ENCODE measurements around the gene SPAAR.
"Not testable (repeated sequence)": the region's sequence is repeated elsewhere in the genome, so short reads cannot be mapped to it uniquely, and the experiment has no call there.

The SPAAR gene

GRCh38 chr9:35905051-35905781 is 4.1 kb upstream of the SPAAR start:
- DNase-seq, result no peak

DNA sequence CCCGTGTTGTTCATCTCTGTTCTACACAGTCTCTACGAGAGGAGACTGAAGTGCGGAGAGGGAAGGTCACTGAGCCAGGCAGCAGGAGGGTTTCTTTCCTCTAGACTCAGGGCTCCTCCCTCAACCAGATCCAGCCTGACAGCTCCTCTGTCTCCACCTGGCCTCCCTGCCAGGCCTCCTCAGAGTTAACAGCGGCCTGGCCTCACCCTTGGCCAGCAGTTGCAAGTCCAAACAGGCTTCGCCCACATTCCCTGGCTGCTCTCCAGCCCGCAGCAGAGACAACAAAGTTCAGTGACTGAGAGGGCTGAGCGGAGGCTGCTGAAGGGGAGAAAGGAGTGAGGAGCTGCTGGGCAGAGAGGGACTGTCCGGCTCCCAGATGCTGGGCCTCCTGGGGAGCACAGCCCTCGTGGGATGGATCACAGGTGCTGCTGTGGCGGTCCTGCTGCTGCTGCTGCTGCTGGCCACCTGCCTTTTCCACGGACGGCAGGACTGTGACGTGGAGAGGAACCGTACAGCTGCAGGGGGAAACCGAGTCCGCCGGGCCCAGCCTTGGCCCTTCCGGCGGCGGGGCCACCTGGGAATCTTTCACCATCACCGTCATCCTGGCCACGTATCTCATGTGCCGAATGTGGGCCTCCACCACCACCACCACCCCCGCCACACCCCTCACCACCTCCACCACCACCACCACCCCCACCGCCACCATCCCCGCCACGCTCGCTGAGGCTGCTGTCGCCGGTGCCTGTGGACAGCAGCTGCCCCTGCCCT is 3.2 kb upstream of the SPAAR start, which contains the start of gene HRCT1:
TSS of gene HRCT1 (plus strand) at position 291 of the 768 bp plus-strand sequence. CDS start at position 377, 86 bp downstream.
- no peak for DNase-seq

GRCh38 chr9:35906923-35907699 is 2.2 kb upstream of the SPAAR start:
- DNase-seq, result no peak

- DNase-seq, result no peak
Measured at GRCh38 chr9:35907711-35908503, 1.4 kb upstream of the SPAAR start.

GRCh38 chr9:35908504-35909125 is 675 bp upstream of the SPAAR start:
- no peak for DNase-seq

DNA sequence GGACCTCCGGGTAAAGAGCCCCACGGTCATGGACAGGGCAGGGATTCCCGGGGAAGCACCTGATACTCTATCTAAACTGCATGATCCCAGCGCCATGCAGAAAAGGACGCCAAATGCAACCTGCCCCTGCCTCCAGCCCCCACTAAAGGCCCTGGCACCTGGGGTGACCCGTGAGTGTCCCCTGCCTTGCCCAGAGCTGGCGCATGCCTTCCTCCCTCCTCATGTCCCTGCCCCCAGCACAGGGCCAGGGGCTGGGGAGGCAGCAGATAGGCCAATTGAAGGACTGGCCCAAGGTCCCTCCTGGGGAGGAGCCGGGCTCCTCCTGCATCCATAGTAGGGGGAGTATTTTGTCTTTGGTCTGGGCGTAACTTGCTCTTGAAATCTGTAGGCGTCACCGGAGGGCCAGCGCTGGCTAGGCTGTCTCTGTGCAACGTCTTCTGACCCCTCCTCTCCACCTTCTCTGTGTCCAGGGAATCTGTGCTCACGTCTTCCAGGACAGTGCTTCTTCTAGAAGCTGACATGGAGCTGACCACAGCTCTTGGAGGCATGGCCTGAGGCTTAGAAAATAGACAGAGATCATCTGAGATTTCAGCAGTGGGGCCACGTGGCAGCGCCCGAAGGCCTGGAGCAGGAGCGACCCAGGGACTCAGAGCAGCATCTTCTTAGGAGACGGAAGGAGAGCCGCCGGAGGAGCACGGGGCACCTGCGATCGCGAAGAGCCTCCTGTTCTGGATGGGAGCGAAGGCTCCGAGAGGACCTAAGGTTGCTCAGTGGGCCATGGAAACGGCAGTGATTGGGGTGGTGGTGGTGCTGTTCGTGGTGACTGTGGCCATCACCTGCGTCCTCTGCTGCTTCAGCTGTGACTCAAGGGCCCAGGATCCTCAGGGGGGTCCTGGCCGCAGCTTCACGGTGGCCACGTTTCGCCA is 660 bp downstream of the SPAAR start:
- DNase-seq, result no peak

- DNase-seq, result peak; percentile 34
Measured at GRCh38 chr9:35910613-35911359, 1.5 kb downstream of the SPAAR start.

GRCh38 chr9:35911690-35912089 is 2.4 kb downstream of the SPAAR start:
- DNase-seq, result no peak

GRCh38 chr9:35912791-35913400 is 3.6 kb downstream of the SPAAR start:
- no peak for DNase-seq

- DNase-seq, result not testable (repeated sequence)
Measured at GRCh38 chr9:35913429-35913828, 4.1 kb downstream of the SPAAR start.

- DNase-seq, result no peak
Measured at GRCh38 chr9:35914301-35914807, 5.1 kb downstream of the SPAAR start.

DNA sequence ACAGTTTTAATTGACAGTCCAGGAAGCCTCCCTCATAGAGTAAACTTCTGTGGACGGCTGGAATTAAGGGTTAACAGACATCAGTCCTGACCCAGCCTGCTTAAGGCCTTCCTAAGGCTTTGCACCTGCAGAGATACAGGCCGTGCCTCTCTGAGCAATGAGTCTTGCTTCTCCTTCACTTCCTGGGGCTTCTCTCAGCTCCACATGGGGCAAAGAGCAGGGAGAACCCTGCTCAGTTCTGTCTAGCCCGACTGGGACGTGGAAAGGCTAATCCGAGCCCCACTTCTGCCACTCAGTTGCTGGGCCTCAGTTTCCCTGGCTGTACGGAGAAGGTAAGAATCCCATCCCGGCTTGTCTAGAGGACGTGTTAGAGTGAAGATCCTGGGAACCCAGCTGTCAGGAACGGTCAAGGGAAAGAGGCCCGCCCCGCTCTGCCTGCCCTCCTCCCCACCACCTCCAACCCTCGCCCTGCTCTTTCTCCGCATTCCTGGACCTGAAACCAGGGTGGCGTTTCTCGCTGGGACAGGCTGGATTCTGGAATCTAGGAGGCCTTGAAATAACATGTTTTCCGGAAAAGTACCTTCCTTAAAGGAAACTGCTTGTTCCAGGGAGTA is 6.5 kb downstream of the SPAAR start:
- DNase-seq, result no peak

- no peak for DNase-seq
Measured at GRCh38 chr9:35917261-35917660, 8.0 kb downstream of the SPAAR start.

- no peak for DNase-seq
Measured at GRCh38 chr9:35918780-35919179, 9.5 kb downstream of the SPAAR start.

- no peak for DNase-seq
Measured at GRCh38 chr9:35919212-35920008, 10.1 kb downstream of the SPAAR start.

GRCh38 chr9:35920051-35920620 is 10.8 kb downstream of the SPAAR start:
- DNase-seq, result no peak

GRCh38 chr9:35923598-35923926 is 14.3 kb downstream of the SPAAR start:
- DNase-seq, result no peak
